Cardiac muscle cell (in vitro differentiated cells and primary cell): ENCODE data around the gene SPIRE1. TPM values are rescaled to one million over a fixed set of nuclear protein-coding genes. Genes with fewer than 3 reads are reported as not detected.
A peak's percentile ranks its signal among the peaks of the same experiment; 100 is the strongest.
"Not testable (repeated sequence)": the region's sequence is repeated elsewhere in the genome, so short reads cannot be mapped to it uniquely, and the experiment has no call there.

ENCODE experiments used
- DNase-seq, 2 donors: peaks; one replicate each; pipeline versions ENCODE4 v3.0.0 to v3.0.0-alpha.2; 2010 to 2017; ENCODE audit warnings: low read depth in 1 of 2, low spot score in 1 of 2
- H3K27ac ChIP-seq: fragments of 200-600 bp; sonication (generic); 2 replicates; pipeline ENCODE4 v1.5.1; 2016
- H3K27me3 ChIP-seq: fragments of 200-600 bp; sonication (generic); 2 replicates; pipeline ENCODE4 v1.6.0; 2016; ENCODE audit warnings: control low read depth
- H3K36me3 ChIP-seq: fragments of 200-600 bp; sonication (generic); 2 replicates; pipeline ENCODE4 v1.5.1; 2016; ENCODE audit warnings: control low read depth
- H3K4me1 ChIP-seq: fragments of 200-600 bp; sonication (generic); 2 replicates; pipeline ENCODE4 v1.8.1; 2017; ENCODE audit warnings: low read depth, mild to moderate bottlenecking, mixed run types
- H3K4me3 ChIP-seq: fragments of 200-600 bp; sonication (generic); 2 replicates; pipeline ENCODE4 v1.5.1; 2016; ENCODE audit warnings: mild to moderate bottlenecking
- H3K9me3 ChIP-seq: fragments of 200-600 bp; sonication (generic); 2 replicates; pipeline ENCODE4 v1.5.1; 2017; ENCODE audit warnings: low read depth, mild to moderate bottlenecking, control low read depth
- CTCF ChIP-seq: IDR thresholded peaks from 2 replicates; pipeline ENCODE4 v1.5.1; 2012; ENCODE audit warnings: low read depth, mild to moderate bottlenecking, low read length
- polyA plus RNA-seq: library from polyadenylated mRNA; unstranded; fragments of >200 nt; fragmentation: Nextera tagmentation; extraction: Ambion mirVana; gene quantifications from 2 replicates; pipeline ENCODE4 v1.2.1, GENCODE V29; 2016
- total RNA-seq: library from RNA; depleted of rRNA; stranded (reverse); fragments of >200 nt; gene quantifications from 2 replicates; pipeline ENCODE4 v1.2.3, GENCODE V29; 2016

The SPIRE1 gene
- total and polyA plus RNA-seq, 2 experiments from 2014 or later, result 17.8 to 19.6 TPM

GRCh38 chr18:12420821-12421421, 237.0 kb downstream of the SPIRE1 start:
- Histone ChIP-seq H3K4me1 (no peaks in the 10 kb centered on the region), H3K27me3 (no peaks in the 10 kb centered on the region), H3K36me3 (no peaks in the 10 kb centered on the region), H3K4me3 (no peak overlapping the region), H3K9me3 (no peaks in the 10 kb centered on the region), H3K27ac (no peak overlapping the region)
- no peak for TF ChIP-seq CTCF
- DNase-seq, result peak in 1 of 2 donors; percentile 46

- Histone ChIP-seq H3K4me3 (no peak overlapping the region), H3K4me1 (no peaks in the 10 kb centered on the region), H3K27me3 (no peaks in the 10 kb centered on the region), H3K27ac (no peak overlapping the region), H3K9me3 (no peaks in the 10 kb centered on the region), H3K36me3 (no peaks in the 10 kb centered on the region)
- no peak for TF ChIP-seq CTCF
- peak in 1 of 2 donors; percentile 12 for DNase-seq
Observed at GRCh38 chr18:12417687-12418086, 240.2 kb downstream of the SPIRE1 start.

GRCh38 chr18:12416098-12416729, 241.7 kb downstream of the SPIRE1 start:
- no peaks in the 10 kb centered on the region for H3K36me3 ChIP-seq
- no peak for TF ChIP-seq CTCF
- no peak for DNase-seq
- no peak overlapping the region for H3K4me3 ChIP-seq
- H3K4me1 ChIP-seq, result no peaks in the 10 kb centered on the region
- no peaks in the 10 kb centered on the region for H3K9me3 ChIP-seq
- no peak overlapping the region for H3K27ac ChIP-seq
- H3K27me3 ChIP-seq, result no peaks in the 10 kb centered on the region

- Histone ChIP-seq H3K36me3 (no peaks in the 10 kb centered on the region), H3K4me3 (no peak overlapping the region)
- no peak for TF ChIP-seq CTCF
Observed at GRCh38 chr18:12411456-12411855, 246.5 kb downstream of the SPIRE1 start.

GRCh38 chr18:12410747-12411146, 247.2 kb downstream of the SPIRE1 start:
- H3K4me1 ChIP-seq, H3K9me3 ChIP-seq, DNase-seq, H3K27ac ChIP-seq, H3K4me3 ChIP-seq, H3K36me3 ChIP-seq: not testable (repeated sequence)
- peaks cover 13% of the 10 kb centered on the region for H3K27me3 ChIP-seq

More at GRCh38 chr18:12411456-12411855, 246.5 kb downstream of the SPIRE1 start:
- DNase-seq, result no peak
- Histone ChIP-seq H3K27ac (no peak overlapping the region), H3K9me3 (no peaks in the 10 kb centered on the region), H3K27me3 (peaks cover 6% of the 10 kb centered on the region), H3K4me1 (peaks cover 5% of the 10 kb centered on the region)

- Histone ChIP-seq H3K36me3 (no peaks in the 10 kb centered on the region), H3K4me1 (peaks cover 5% of the 10 kb centered on the region), H3K4me3 (no peak overlapping the region), H3K27ac (no peak overlapping the region), H3K27me3 (peaks cover 17% of the 10 kb centered on the region), H3K9me3 (no peaks in the 10 kb centered on the region)
- DNase-seq, result peak in 1 of 2 donors; percentile 13
- TF ChIP-seq CTCF, result no peak
Observed at GRCh38 chr18:12410081-12410481, 247.8 kb downstream of the SPIRE1 start.
